GM18951 (cell line): ENCODE measurements around the gene ARL13B.

ENCODE experiments used
- POLR2A ChIP-seq: IDR thresholded peaks from 4 replicates; pipeline ENCODE4 v1.6.1; 2011; ENCODE audit warnings: mild to moderate bottlenecking; ENCODE audit not compliant: insufficient read length, insufficient read depth; ENCODE audit errors: extremely low read depth
- in situ Hi-C: fragments of 300-500 bp; cut with MboI; formaldehyde crosslinking; loops from one replicate; pipeline ENCODE4 v1.12.0; 2022; ENCODE audit warnings: low sequenced_read_pairs, mixed read lengths, inconsistent platforms; ENCODE audit not compliant: unreplicated experiment

ARL13B gene

GRCh38 chr3:93981649-93982048, 1.7 kb downstream of the ARL13B start:
- in situ Hi-C loops, result no loop called here
- TF ChIP-seq POLR2A, result no peak

GRCh38 chr3:93983408-93983807, 3.5 kb downstream of the ARL13B start:
- TF ChIP-seq POLR2A, result no peak
- in situ Hi-C loops, result no loop called here

- in situ Hi-C loops, result no loop called here
Observed at GRCh38 chr3:93984618-93985017, 4.7 kb downstream of the ARL13B start.

GRCh38 chr3:93988283-93988682, 8.3 kb downstream of the ARL13B start:
- TF ChIP-seq POLR2A, result no peak
- in situ Hi-C loops, result no loop called here

More at GRCh38 chr3:93984618-93985017, 4.7 kb downstream of the ARL13B start:
- TF ChIP-seq POLR2A, result no peak

- in situ Hi-C loops, result no loop called here
- no peak for TF ChIP-seq POLR2A
Observed at GRCh38 chr3:93988764-93989163, 8.8 kb downstream of the ARL13B start.

GRCh38 chr3:93989241-93989640, 9.3 kb downstream of the ARL13B start:
- in situ Hi-C loops, result no loop called here
- no peak for TF ChIP-seq POLR2A

GRCh38 chr3:93991631-93992030, 11.7 kb downstream of the ARL13B start:
- TF ChIP-seq POLR2A, result no peak
- in situ Hi-C loops, result no loop called here

- no peak for TF ChIP-seq POLR2A
- in situ Hi-C loops, result no loop called here
Observed at GRCh38 chr3:93992207-93992606, 12.3 kb downstream of the ARL13B start.

- in situ Hi-C loops, result no loop called here
- no peak for TF ChIP-seq POLR2A
Observed at GRCh38 chr3:93994056-93994455, 14.1 kb downstream of the ARL13B start.

GRCh38 chr3:94001191-94001590, 21.2 kb downstream of the ARL13B start:
- in situ Hi-C loops, result no loop called here
- TF ChIP-seq POLR2A, result no peak

GRCh38 chr3:94001827-94002495, 22.0 kb downstream of the ARL13B start:
- in situ Hi-C loops, result no loop called here
- no peak for TF ChIP-seq POLR2A

- no peak for TF ChIP-seq POLR2A
- in situ Hi-C loops, result no loop called here
Observed at GRCh38 chr3:94004301-94004910, 24.5 kb downstream of the ARL13B start.

- in situ Hi-C loops, result no loop called here
- no peak for TF ChIP-seq POLR2A
Observed at GRCh38 chr3:94008253-94008652, 28.3 kb downstream of the ARL13B start.

- TF ChIP-seq POLR2A, result no peak
- in situ Hi-C loops, result no loop called here
Observed at GRCh38 chr3:94009608-94010007, 29.7 kb downstream of the ARL13B start.
